Subcutaneous abdominal adipose tissue (tissue), 5 donors: Measurements from ENCODE around the gene EEF1E1.

Source experiments
- H3K27ac ChIP-seq: one replicate; pipeline ENCODE4 v1.7.0; 2013; ENCODE audit warnings: low read depth, mild to moderate bottlenecking, inconsistent platforms, low read length, moderate library complexity
- H3K27me3 ChIP-seq, 5 donors: one replicate each; pipeline ENCODE4 v1.7.0; 2013; ENCODE audit warnings: low read length in 5 of 5, inconsistent platforms in 1 of 5; ENCODE audit not compliant: control insufficient read depth in 5 of 5, insufficient read depth in 4 of 5
- H3K36me3 ChIP-seq, 5 donors: one replicate each; pipeline ENCODE4 v1.7.0; 2013; ENCODE audit warnings: low read length in 5 of 5; ENCODE audit not compliant: control insufficient read depth in 5 of 5, insufficient read depth in 5 of 5
- H3K4me1 ChIP-seq, 5 donors: one replicate each; pipeline ENCODE4 v1.7.0; 2013; ENCODE audit warnings: low read length in 5 of 5, mild to moderate bottlenecking in 3 of 5, moderate library complexity in 1 of 5; ENCODE audit not compliant: control insufficient read depth in 5 of 5, insufficient read depth in 5 of 5
- H3K4me3 ChIP-seq, 5 donors: one replicate each; pipeline ENCODE4 v1.7.0; 2013; ENCODE audit warnings: low read length in 5 of 5, low read depth in 1 of 5
- H3K9ac ChIP-seq, 5 donors: one replicate each; pipeline ENCODE4 v1.7.0; 2013; ENCODE audit warnings: low read length in 5 of 5, mild to moderate bottlenecking in 4 of 5, moderate library complexity in 3 of 5
- H3K9me3 ChIP-seq, 5 donors: one replicate each; pipeline ENCODE4 v1.7.0; 2013; ENCODE audit warnings: low read length in 5 of 5; ENCODE audit not compliant: control insufficient read depth in 5 of 5
- donor health status: healthy.
- donor health status: healthy.
- donor health status: healthy.
- donor health status: healthy.
- donor health status: healthy.

Gene EEF1E1

GRCh38 chr6:8102122-8102958 lies at the start of gene EEF1E1:
EEF1E1 (minus strand) TSS chr6:8102548; CDS start chr6:8102521, 27 bp downstream.
- no peaks in the 10 kb centered on the region for H3K36me3 ChIP-seq
- H3K9ac ChIP-seq = peak within 1 kb of the TSS; percentile 28 to 88 (median 71)
- H3K9me3 ChIP-seq = no peaks in the 10 kb centered on the region
- peak within 1 kb of the TSS; percentile 79 to 96 (median 92) for H3K4me3 ChIP-seq
- H3K4me1 ChIP-seq = peaks cover 5 to 13% (median 10%) of the 10 kb centered on the region in 5 donors
- H3K27me3 ChIP-seq = no peaks in the 10 kb centered on the region
- H3K27ac ChIP-seq = peak within 1 kb of the TSS; percentile 9

- Histone ChIP-seq H3K9me3 (no peaks in the 10 kb centered on the region), H3K27ac (no peak overlapping the region), H3K36me3 (no peaks in the 10 kb centered on the region), H3K9ac (no peak overlapping the region), H3K4me1 (no peaks in the 10 kb centered on the region), H3K4me3 (no peak overlapping the region), H3K27me3 (peaks cover 0 to 8% (median 0%) of the 10 kb centered on the region in 5 donors)
These were observed 47.0 kb upstream of the EEF1E1 start for GRCh38 chr6:8149350-8149749.

DNA sequence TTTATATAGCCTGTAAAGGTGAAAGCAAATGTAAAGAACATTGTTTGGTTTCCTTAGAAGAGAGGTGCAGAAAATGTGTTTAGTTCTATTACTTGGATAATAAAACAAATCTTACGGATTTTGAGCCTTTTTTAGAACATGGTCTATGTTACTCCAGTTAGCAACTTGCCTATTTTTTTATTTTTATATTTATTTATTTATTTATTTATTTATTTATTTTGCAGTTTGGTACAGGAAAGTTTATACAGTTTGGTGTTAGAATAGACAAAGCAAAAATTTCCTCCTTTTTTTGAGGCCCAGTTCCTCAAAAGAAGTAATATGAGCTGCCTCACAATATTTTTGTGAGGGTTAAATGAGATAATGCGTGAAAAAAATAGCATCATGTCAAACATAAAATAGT lies 41.6 kb upstream of the EEF1E1 start:
- H3K4me1 ChIP-seq = no peaks in the 10 kb centered on the region
- H3K27me3 ChIP-seq = peaks cover 0 to 6% (median 0%) of the 10 kb centered on the region in 5 donors
- H3K9me3 ChIP-seq = no peaks in the 10 kb centered on the region
- no peaks in the 10 kb centered on the region for H3K36me3 ChIP-seq
- no peak overlapping the region for H3K9ac ChIP-seq
- H3K4me3 ChIP-seq = no peak overlapping the region
- H3K27ac ChIP-seq = no peak overlapping the region

DNA sequence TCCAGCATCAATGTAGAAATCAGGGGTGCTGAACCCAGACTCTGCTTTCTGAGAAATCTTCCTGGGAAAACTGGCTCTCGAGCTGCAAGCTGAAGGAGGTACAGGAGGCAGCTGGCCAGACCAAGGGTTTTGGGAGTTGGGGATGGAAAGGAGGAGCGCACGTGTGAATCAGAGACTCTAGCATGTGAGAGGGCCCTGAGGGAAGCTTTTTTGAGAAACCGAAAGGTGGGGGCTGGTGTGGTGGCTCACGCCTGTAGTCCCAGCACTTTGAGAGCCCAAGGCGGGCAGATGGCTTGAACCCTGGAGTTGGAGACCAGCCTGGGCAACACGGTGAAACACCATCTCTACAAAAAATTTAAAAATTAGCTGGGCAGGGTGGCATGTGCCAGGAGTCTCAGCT lies 37.1 kb upstream of the EEF1E1 start:
- Histone ChIP-seq H3K9me3 (no peaks in the 10 kb centered on the region), H3K27me3 (peaks cover 0 to 4% (median under 1%) of the 10 kb centered on the region in 5 donors), H3K36me3 (no peaks in the 10 kb centered on the region), H3K27ac (no peak overlapping the region), H3K9ac (no peak overlapping the region), H3K4me3 (no peak overlapping the region), H3K4me1 (no peaks in the 10 kb centered on the region)

DNA sequence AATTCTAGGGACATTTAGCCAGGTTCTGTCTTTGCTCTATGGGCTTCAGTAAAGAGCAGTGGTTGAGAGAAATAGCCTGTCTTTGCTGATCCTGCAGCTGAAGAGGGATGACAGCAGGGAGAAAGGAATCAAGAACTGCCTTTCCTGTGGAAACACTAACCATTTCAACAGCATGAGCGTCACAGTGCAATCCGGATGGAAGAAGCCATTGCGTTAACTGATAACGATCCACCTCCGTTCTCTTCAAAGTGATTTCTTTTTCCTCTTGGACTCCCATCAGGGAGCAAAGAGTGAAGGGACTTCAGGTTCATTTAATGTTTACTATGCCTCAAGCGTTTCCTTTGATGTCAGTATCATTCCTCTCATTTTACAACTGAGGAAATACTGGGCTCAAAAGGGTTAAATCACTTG lies 35.2 kb upstream of the EEF1E1 start:
- H3K27ac ChIP-seq = no peak overlapping the region
- no peaks in the 10 kb centered on the region for H3K9me3 ChIP-seq
- H3K9ac ChIP-seq = no peak overlapping the region
- H3K4me3 ChIP-seq = no peak overlapping the region
- H3K36me3 ChIP-seq = no peaks in the 10 kb centered on the region
- no peaks in the 10 kb centered on the region for H3K4me1 ChIP-seq
- peaks cover 0 to 9% (median 3%) of the 10 kb centered on the region in 5 donors for H3K27me3 ChIP-seq

DNA sequence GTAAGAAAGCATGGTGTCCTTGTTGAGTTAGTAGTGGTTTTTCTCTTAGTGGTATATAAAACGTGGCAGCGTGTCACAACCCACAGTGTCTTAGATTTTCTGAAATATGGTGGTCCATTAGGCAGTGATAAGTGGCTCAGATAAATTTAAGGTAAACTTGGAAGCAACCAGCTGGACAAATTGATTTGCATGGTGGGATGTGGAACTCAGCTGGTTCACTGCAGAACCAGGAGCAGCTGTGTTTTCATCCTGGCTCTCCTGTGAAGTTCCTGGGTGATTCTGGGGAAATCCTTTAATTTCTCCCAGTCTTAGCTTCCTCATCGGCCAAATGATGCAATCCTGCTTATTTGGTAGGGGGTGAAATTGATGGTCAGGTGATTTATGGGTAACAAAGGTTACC lies 32.9 kb upstream of the EEF1E1 start:
- H3K27me3 ChIP-seq = peaks cover 0 to 9% (median 3%) of the 10 kb centered on the region in 5 donors
- H3K27ac ChIP-seq = no peak overlapping the region
- H3K4me1 ChIP-seq = peaks cover 0 to 10% (median 8%) of the 10 kb centered on the region in 5 donors
- H3K9ac ChIP-seq = no peak overlapping the region
- H3K9me3 ChIP-seq = peaks cover 0 to 3% (median 0%) of the 10 kb centered on the region in 5 donors
- no peak overlapping the region for H3K4me3 ChIP-seq
- H3K36me3 ChIP-seq = no peaks in the 10 kb centered on the region

DNA sequence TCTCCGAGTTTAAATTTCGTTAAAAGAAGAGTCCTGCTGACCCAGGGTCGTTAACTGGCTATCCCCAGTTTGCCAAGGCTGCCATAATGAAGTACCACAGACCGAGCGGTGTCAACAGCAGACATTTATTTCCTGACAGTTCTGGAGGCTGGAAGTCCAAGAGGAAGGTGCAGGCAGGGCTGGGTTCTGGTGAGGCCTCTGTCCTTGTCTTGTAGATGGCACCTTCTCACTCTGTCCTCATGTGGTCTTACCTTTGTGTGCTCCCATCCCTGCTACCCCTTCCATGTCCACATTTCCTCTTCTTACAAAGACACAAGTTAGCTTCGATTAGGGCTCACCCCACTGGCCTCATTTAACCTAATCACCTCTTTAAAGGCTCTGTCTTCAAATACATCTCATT lies 29.8 kb upstream of the EEF1E1 start:
- Histone ChIP-seq H3K9ac (no peak overlapping the region), H3K4me3 (no peak overlapping the region), H3K9me3 (peaks cover 0 to 3% (median 0%) of the 10 kb centered on the region in 5 donors), H3K27ac (no peak overlapping the region), H3K27me3 (peaks cover 0 to 5% (median 3%) of the 10 kb centered on the region in 5 donors), H3K36me3 (no peaks in the 10 kb centered on the region), H3K4me1 (peaks cover 0 to 11% (median 11%) of the 10 kb centered on the region in 5 donors)

DNA sequence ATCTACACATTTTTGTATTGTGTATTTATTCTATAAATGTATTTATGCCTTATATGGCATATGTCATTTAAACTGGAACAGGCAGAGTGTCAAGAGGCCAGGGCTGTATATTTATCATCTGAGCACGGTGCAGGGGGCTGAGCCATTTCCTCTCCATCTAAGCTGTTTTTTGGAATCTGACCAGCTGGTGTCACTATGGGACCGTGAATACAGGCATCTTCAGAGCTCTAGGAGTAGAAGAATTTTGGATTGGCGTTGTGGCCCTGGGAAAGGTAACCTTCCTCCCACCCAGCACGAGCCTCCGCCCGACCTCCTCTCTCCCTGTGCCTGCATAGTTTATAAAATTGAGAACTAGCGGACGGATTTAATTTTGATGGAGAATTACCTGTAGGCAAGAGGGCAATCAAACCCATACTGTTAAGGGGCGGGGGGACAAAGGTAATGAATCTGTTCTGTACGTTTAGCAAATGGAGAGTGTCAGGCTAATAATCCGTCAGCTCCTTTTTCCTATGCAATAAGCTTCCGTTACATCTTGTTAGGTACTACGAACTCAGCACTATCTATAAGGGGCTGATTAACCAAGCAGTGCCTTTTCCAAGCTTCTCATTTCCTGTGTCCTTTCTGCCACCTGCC lies 29.0 kb upstream of the EEF1E1 start:
- H3K27me3 ChIP-seq = peaks cover 0 to 5% (median 3%) of the 10 kb centered on the region in 5 donors
- peaks cover 0 to 11% (median 11%) of the 10 kb centered on the region in 5 donors for H3K4me1 ChIP-seq
- no peaks in the 10 kb centered on the region for H3K36me3 ChIP-seq
- no peak overlapping the region for H3K27ac ChIP-seq
- H3K9me3 ChIP-seq = peaks cover 0 to 3% (median 0%) of the 10 kb centered on the region in 5 donors
- H3K9ac ChIP-seq = no peak overlapping the region
- H3K4me3 ChIP-seq = no peak overlapping the region

DNA sequence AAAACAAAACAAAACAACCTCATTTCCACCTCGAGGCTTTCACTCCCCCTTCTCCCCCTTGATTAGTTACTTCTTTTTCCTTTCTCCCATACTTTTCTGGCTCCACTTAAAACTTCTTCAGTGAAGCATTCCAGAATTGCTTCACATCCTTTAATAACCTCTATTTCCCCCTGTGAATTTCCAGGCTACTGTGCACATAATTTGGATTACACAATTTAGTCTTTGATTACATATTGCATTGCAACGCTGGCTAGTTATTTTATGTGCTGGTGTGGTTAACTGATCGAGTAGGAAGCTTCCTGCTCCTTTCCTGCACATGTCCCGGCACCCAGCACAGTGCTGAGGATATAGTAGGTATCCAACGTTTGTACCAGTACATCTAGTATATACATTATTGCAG lies 28.1 kb upstream of the EEF1E1 start:
- peaks cover 0 to 5% (median 3%) of the 10 kb centered on the region in 5 donors for H3K27me3 ChIP-seq
- peak overlapping the region in 1 of 5 donors; percentile 10 for H3K9ac ChIP-seq
- no peak overlapping the region for H3K4me3 ChIP-seq
- H3K27ac ChIP-seq = no peak overlapping the region
- H3K4me1 ChIP-seq = peaks cover 0 to 11% (median 11%) of the 10 kb centered on the region in 5 donors
- H3K36me3 ChIP-seq = no peaks in the 10 kb centered on the region
- H3K9me3 ChIP-seq = peaks cover 0 to 3% (median 0%) of the 10 kb centered on the region in 5 donors

DNA sequence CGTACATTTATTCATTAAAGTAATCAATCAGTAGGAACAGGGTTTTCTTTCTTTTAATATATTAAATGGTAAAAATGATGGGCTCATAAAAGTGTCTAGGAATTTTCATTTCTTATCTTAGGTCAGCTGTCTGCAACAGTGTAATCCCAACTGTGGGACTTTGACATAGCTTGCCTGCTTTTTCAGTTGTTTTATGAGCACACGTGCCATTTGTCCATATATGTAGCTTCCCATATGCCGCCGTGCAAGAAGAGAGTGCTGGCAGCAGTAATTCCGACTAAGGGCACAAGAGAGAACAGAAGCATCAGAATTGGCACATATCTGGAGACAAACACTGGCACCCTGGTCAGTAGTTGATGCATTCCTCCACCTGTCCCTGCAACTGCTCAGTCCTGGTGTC lies 20.9 kb upstream of the EEF1E1 start:
- H3K27me3 ChIP-seq = no peaks in the 10 kb centered on the region
- H3K4me1 ChIP-seq = no peaks in the 10 kb centered on the region
- H3K4me3 ChIP-seq = no peak overlapping the region
- no peak overlapping the region for H3K27ac ChIP-seq
- H3K36me3 ChIP-seq = no peaks in the 10 kb centered on the region
- no peak overlapping the region for H3K9ac ChIP-seq
- H3K9me3 ChIP-seq = no peaks in the 10 kb centered on the region
